Ovary (tissue), 9 donors: ENCODE results near the gene CDC42EP1. TPM values are rescaled to one million over a fixed set of nuclear protein-coding genes. Genes with fewer than 3 reads are reported as not detected.

ENCODE experiments used
- DNase-seq, 5 donors: peaks; one replicate each; pipeline ENCODE4 v3.0.0-alpha.2; 2019 to 2020
- H3K27ac ChIP-seq, 2 donors: fragments of 200-600 bp; one replicate each; pipeline versions ENCODE4 v1.5.1 to v1.8.0; 2019 to 2022
- H3K27me3 ChIP-seq: fragments of 200-600 bp; one replicate; pipeline ENCODE4 v1.8.0; 2022
- H3K36me3 ChIP-seq: fragments of 200-600 bp; sonication (generic); one replicate; pipeline ENCODE4 v1.5.1; 2019
- H3K4me1 ChIP-seq: one replicate; pipeline ENCODE4 v1.8.1; 2013; ENCODE audit warnings: mild to moderate bottlenecking, moderate library complexity; ENCODE audit not compliant: insufficient read depth
- H3K4me3 ChIP-seq: fragments of 200-600 bp; sonication (generic); one replicate; pipeline ENCODE4 v1.5.1; 2017
- H3K9me3 ChIP-seq, 2 donors: fragments of 200-600 bp in 1 of 2; sonication (generic) in 1 of 2; one replicate each; pipeline versions ENCODE4 v1.5.1 to v1.8.1; 2013 to 2019; ENCODE audit warnings: mild to moderate bottlenecking in 1 of 2, moderate library complexity in 1 of 2
- CTCF ChIP-seq, 3 donors: fragments of 450-650 bp in 2 of 3; fragments of 200-600 bp in 1 of 3; IDR thresholded peaks; one replicate each; pipeline versions ENCODE4 v1.5.1 to v1.8.0; 2016 to 2022; ENCODE audit warnings: antibody characterized with exemption in 3 of 3, mild to moderate bottlenecking in 1 of 3
- EP300 ChIP-seq: sonication (generic); formaldehyde crosslinking; IDR thresholded peaks from one replicate; pipeline ENCODE4 v1.6.1; 2017; ENCODE audit warnings: antibody characterized with exemption
- POLR2A ChIP-seq: fragments of 450-650 bp; IDR thresholded peaks from one replicate; pipeline ENCODE4 v1.6.1; 2017; ENCODE audit warnings: antibody characterized with exemption, mild to moderate bottlenecking, moderate library complexity
- WGBS, 3 donors: extraction: QIAGEN DNeasy Blood & Tissue Kit in 1 of 3; methylation state at CpG; one replicate each; pipeline versions ENCODE4 v1.1.5 to v1.1.7; 2013 to 2017; 5-methylcytosine and 5-hydroxymethylcytosine counted together
- intact Hi-C, 4 donors: fragments of 100-400 bp; cut with DNase I; formaldehyde crosslinking; loops; one replicate each; pipeline versions ENCODE4 v1.11.0 to v1.15.1; 2022 to 2023
- polyA plus RNA-seq, 2 donors: library from polyadenylated mRNA; stranded (reverse); fragments of 200-250 nt in 1 of 2; fragments of 350-450 nt in 1 of 2; fragmentation: Illumina TruSeq in 1 of 2; extraction: RNeasy Lipid Tissue Mini Kit (QIAGEN cat#74804) in 1 of 2; gene quantifications; one replicate each; pipeline ENCODE4 v1.2.3, GENCODE V29; 2013 to 2014
- small RNA-seq: library from RNA; depleted of rRNA; stranded (forward); fragments of <200 nt; gene quantifications from one replicate; pipeline ENCODE3, GENCODE V24; 2016
- total RNA-seq, 7 donors: library from RNA; depleted of rRNA in 2 of 7; stranded (reverse); fragments of >200 nt in 2 of 7; fragmentation: NEBNext Ultra II Directional in 3 of 7; extraction: Animal tissue kit (Norgen Biotek cat#: 25700) in 3 of 7; gene quantifications; one replicate each; pipeline versions ENCODE4 v1.1.0 to v1.2.4, GENCODE V29; 2016 to 2023
- donor health status: DM: no; HTN: no; CAD: no; lungs with moderate emphysema.
- donor health status: DM: no; HTN: no; CAD: no.
- donor health status: Bipolar disorder and iron deficiency.
- donor health status: DM: yes; HTN: yes; CAD: no.
- donor health status: DM: no; HTN: no; CAD: no.
- donor health status: DM: yes; HTN: yes; CAD: no.

CDC42EP1 gene
- total and polyA plus RNA-seq, 9 donors, result 3.4 to 125 (median 71.8) TPM

- intact Hi-C loops, result no loop called here
- no peaks in the 10 kb centered on the region for H3K36me3 ChIP-seq
- peaks cover 4% of the 10 kb centered on the region for H3K4me1 ChIP-seq
- H3K4me3 ChIP-seq, result no peak overlapping the region
- H3K27ac ChIP-seq, result no peak overlapping the region
- 80 to 85% (median 83%) methylated on average over 6 of the region's 6 CpGs for WGBS, 3 donors
- H3K9me3 ChIP-seq, result no peaks in the 10 kb centered on the region
- no peaks in the 10 kb centered on the region for H3K27me3 ChIP-seq
- TF ChIP-seq POLR2A, result no peak
- TF ChIP-seq CTCF (IDR thresholded peaks at IDR 0.05), result no peak
- TF ChIP-seq EP300, result no peak
- peak in 1 of 5 donors; percentile 15 for DNase-seq
These were observed 58.4 kb downstream of the CDC42EP1 start for GRCh38 chr22:37618674-37619073.

Small RNAs within 50 kb of the gene (small RNA-seq; reads per million reads assigned to genes)
- gene RF00017, result not detected

Other genes starting within 250 kb of the CDC42EP1 start
- gene ELFN2, start 133.0 kb upstream of the CDC42EP1 start, total RNA-seq, result under 1 TPM in 2 of 7 donors, not detected in 5; 0.02 to 0.03 TPM
- gene ELFN2, start 133.0 kb upstream of the CDC42EP1 start, polyA plus RNA-seq, result under 1 TPM; 0.01 to 0.05 TPM
- gene MFNG, start 74.1 kb upstream of the CDC42EP1 start, total RNA-seq, result 10 to 100 TPM in 1 of 7 donors, 1 to 10 TPM in 6; 4.4 to 11.1 (median 7.1) TPM
- gene MFNG, start 74.1 kb upstream of the CDC42EP1 start, polyA plus RNA-seq, result 1 to 10 TPM; 4.7 to 7.1 TPM
- 10 to 100 TPM in 4 of 7 donors, 1 to 10 TPM in 3; 4.8 to 13.6 (median 10.1) TPM for gene CARD10, start 41.1 kb upstream of the CDC42EP1 start, total RNA-seq
- 1 to 10 TPM in 1 of 2 donors, under 1 TPM in 1; 0.72 to 7.9 TPM for gene CARD10, start 41.1 kb upstream of the CDC42EP1 start, polyA plus RNA-seq
- 1 to 10 TPM in 2 of 7 donors, not detected in 5; 1.7 to 2.6 TPM for gene LGALS2, start 19.6 kb downstream of the CDC42EP1 start, total RNA-seq
- gene LGALS2, start 19.6 kb downstream of the CDC42EP1 start, polyA plus RNA-seq, result 1 to 10 TPM in 1 of 2 donors, under 1 TPM in 1; 0.35 to 2.6 TPM
- gene GGA1, start 48.4 kb downstream of the CDC42EP1 start, total RNA-seq, result 10 to 100 TPM; 36.8 to 64.7 (median 49.6) TPM
- 10 to 100 TPM; 24.1 to 41.9 TPM for gene GGA1, start 48.4 kb downstream of the CDC42EP1 start, polyA plus RNA-seq
- 10 to 100 TPM in 4 of 7 donors, 1 to 10 TPM in 3; 2.0 to 13.3 (median 10.9) TPM for gene SH3BP1, start 79.2 kb downstream of the CDC42EP1 start, total RNA-seq
- 1 to 10 TPM; 4.5 to 5.5 TPM for gene SH3BP1, start 79.2 kb downstream of the CDC42EP1 start, polyA plus RNA-seq
- 10 to 100 TPM in 6 of 7 donors, 1 to 10 TPM in 1; 9.1 to 15.9 (median 12.7) TPM for gene PDXP, start 98.2 kb downstream of the CDC42EP1 start, total RNA-seq
- 10 to 100 TPM in 1 of 2 donors, 1 to 10 TPM in 1; 8.1 to 13.3 TPM for gene PDXP, start 98.2 kb downstream of the CDC42EP1 start, polyA plus RNA-seq
- gene LGALS1, start 115.2 kb downstream of the CDC42EP1 start, total RNA-seq, result 1,000 to 10,000 TPM in 5 of 7 donors, 100 to 1,000 TPM in 2; 819 to 1,819 (median 1,125) TPM
- 1,000 to 10,000 TPM in 1 of 2 donors, 100 to 1,000 TPM in 1; 331 to 1,399 TPM for gene LGALS1, start 115.2 kb downstream of the CDC42EP1 start, polyA plus RNA-seq
- gene NOL12, start 125.9 kb downstream of the CDC42EP1 start, total RNA-seq, result 10 to 100 TPM; 11.9 to 36.0 (median 20.3) TPM
- gene NOL12, start 125.9 kb downstream of the CDC42EP1 start, polyA plus RNA-seq, result 10 to 100 TPM in 1 of 2 donors, 1 to 10 TPM in 1; 7.6 to 19.3 TPM
- 100 to 1,000 TPM in 2 of 7 donors, 10 to 100 TPM in 5; 54.6 to 175 (median 88.7) TPM for gene TRIOBP, start 136.6 kb downstream of the CDC42EP1 start, total RNA-seq
- 10 to 100 TPM; 19.5 to 69.5 TPM for gene TRIOBP, start 136.6 kb downstream of the CDC42EP1 start, polyA plus RNA-seq
- 10 to 100 TPM in 3 of 7 donors, 1 to 10 TPM in 4; 2.3 to 17.7 (median 9.9) TPM for gene GCAT, start 247.5 kb downstream of the CDC42EP1 start, total RNA-seq
- gene GCAT, start 247.5 kb downstream of the CDC42EP1 start, polyA plus RNA-seq, result 10 to 100 TPM in 1 of 2 donors, 1 to 10 TPM in 1; 2.6 to 10.6 TPM